Measurements from ENCODE around the gene LRRK1. TPM values are rescaled to one million over a fixed set of nuclear protein-coding genes. Genes with fewer than 3 reads are reported as not detected.
A peak's percentile ranks its signal among the peaks of the same experiment; 100 is the strongest.
"Not testable (repeated sequence)": the region's sequence is repeated elsewhere in the genome, so short reads cannot be mapped to it uniquely, and the experiment has no call there.

The LRRK1 gene
- total RNA-seq, 1 donor from 2014 or later = 4.8 TPM

DNA sequence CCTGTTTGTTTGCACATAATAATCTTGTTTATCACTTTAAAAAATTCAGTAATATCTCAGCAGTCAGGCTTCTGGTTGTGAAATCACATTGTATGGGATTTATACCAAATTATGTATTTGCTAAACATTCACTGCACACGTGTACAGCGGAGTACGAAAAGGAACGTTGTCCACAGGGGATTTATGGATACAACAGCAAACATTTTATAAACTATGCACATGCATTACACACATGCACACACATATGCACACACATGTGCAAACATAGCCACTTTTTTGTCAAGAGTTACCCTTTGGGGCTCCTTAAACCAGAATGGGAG lies 150.5 kb downstream of the LRRK1 start:
- peaks cover 15% of the 10 kb centered on the region for H3K4me1 Mint-ChIP-seq (ENCODE audit: unreplicated experiment)

DNA sequence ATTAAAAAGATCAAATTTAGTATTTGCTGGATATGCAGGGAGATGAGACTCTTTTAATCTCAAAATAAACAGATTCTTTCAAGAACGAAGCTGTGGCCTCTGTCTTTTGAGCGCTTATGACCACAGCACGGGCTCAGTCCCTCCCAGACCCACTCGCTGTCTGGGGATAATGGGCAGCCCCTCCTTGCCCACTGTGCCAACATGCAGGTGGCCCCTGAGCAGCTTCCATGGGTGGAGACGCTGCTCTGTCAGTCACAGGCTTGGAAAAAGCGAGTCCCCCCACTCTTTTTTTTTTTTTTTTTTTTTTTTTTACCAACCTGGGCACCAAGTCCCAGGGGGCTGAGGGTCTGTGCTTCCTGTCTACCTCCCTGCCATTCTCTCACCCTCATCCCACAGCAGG lies 150.9 kb downstream of the LRRK1 start:
- H3K36me3 Mint-ChIP-seq (ENCODE audit: low read depth, unreplicated experiment) = peaks cover 16% of the 10 kb centered on the region
- DNase-seq (ENCODE audit: low spot score) = no peak
- no peak overlapping the region for H3K4me3 Mint-ChIP-seq (ENCODE audit: unreplicated experiment)
- no peaks in the 10 kb centered on the region for H3K9me3 Mint-ChIP-seq (ENCODE audit: unreplicated experiment)
- no peak overlapping the region for H3K27ac Mint-ChIP-seq (ENCODE audit: unreplicated experiment)
- peaks cover 15% of the 10 kb centered on the region for H3K4me1 Mint-ChIP-seq (ENCODE audit: unreplicated experiment)
- H3K27me3 Mint-ChIP-seq (ENCODE audit: unreplicated experiment) = peaks cover 13% of the 10 kb centered on the region
- TF ChIP-seq, protein P1, sequence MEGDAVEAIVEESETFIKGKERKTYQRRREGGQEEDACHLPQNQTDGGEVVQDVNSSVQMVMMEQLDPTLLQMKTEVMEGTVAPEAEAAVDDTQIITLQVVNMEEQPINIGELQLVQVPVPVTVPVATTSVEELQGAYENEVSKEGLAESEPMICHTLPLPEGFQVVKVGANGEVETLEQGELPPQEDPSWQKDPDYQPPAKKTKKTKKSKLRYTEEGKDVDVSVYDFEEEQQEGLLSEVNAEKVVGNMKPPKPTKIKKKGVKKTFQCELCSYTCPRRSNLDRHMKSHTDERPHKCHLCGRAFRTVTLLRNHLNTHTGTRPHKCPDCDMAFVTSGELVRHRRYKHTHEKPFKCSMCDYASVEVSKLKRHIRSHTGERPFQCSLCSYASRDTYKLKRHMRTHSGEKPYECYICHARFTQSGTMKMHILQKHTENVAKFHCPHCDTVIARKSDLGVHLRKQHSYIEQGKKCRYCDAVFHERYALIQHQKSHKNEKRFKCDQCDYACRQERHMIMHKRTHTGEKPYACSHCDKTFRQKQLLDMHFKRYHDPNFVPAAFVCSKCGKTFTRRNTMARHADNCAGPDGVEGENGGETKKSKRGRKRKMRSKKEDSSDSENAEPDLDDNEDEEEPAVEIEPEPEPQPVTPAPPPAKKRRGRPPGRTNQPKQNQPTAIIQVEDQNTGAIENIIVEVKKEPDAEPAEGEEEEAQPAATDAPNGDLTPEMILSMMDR (IDR thresholded peaks at IDR 0.05; ENCODE audit: unreplicated experiment) = no peak

More for the DNA sequence above, 150.5 kb downstream of the LRRK1 start:
- Mint-ChIP-seq H3K27me3 (ENCODE audit: unreplicated experiment) (peaks cover 14% of the 10 kb centered on the region), H3K9me3 (ENCODE audit: unreplicated experiment) (no peaks in the 10 kb centered on the region), H3K4me3 (ENCODE audit: unreplicated experiment) (no peak overlapping the region), H3K27ac (ENCODE audit: unreplicated experiment) (no peak overlapping the region), H3K36me3 (ENCODE audit: low read depth, unreplicated experiment) (peaks cover 16% of the 10 kb centered on the region)
- TF ChIP-seq, protein P1 (IDR thresholded peaks at IDR 0.05; ENCODE audit: unreplicated experiment) = no peak
- DNase-seq (ENCODE audit: low spot score) = no peak

DNA sequence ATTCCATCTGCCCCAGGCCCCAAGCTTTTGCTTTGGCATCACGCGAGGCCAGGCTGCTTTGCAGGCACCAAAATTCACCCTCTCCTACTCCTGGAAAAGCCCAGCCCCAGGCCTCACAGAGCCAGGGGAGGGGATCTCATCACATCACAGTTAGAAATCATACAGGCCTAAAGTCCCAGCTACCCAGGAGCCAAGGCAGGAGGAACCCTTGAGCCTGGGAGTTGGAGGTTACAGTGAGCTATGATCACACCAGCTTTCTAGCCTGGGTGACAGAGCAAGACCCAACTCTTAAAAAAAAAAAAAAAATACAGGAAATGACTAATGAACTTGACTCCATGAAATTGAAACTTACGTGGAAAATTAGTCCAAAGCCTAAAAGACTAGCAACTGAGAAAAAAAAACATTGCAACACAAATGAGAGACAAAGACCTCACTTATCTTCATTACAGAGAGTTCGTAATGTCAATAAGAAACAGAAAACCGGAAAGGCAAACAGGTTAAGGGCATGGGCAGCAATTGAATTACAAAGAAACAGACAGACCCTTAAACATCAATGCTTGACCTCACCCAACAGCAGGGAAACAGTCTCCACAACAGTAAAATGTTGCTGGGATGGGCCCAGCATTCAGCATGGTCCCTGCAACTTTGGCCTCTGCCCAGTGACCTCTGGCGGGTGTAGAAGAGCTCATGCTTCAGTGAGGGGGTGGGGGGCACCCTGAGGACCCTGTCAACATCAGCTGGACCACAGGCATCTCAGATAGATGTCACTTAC lies 151.5 kb downstream of the LRRK1 start:
- Mint-ChIP-seq H3K4me3 (ENCODE audit: unreplicated experiment) (no peak overlapping the region), H3K9me3 (ENCODE audit: unreplicated experiment) (no peaks in the 10 kb centered on the region)

GRCh38 chr15:101071651-101072050 lies 152.5 kb downstream of the LRRK1 start:
- TF ChIP-seq, protein P1 (IDR thresholded peaks at IDR 0.05; ENCODE audit: unreplicated experiment) = no peak
- H3K27ac Mint-ChIP-seq (ENCODE audit: unreplicated experiment) = no peak overlapping the region
- no peak overlapping the region for H3K4me3 Mint-ChIP-seq (ENCODE audit: unreplicated experiment)
- H3K4me1 Mint-ChIP-seq (ENCODE audit: unreplicated experiment) = peaks cover 20% of the 10 kb centered on the region
- H3K9me3 Mint-ChIP-seq (ENCODE audit: unreplicated experiment) = no peaks in the 10 kb centered on the region
- peaks cover 16% of the 10 kb centered on the region for H3K36me3 Mint-ChIP-seq (ENCODE audit: low read depth, unreplicated experiment)
- H3K27me3 Mint-ChIP-seq (ENCODE audit: unreplicated experiment) = peaks cover 11% of the 10 kb centered on the region
- no peak for DNase-seq (ENCODE audit: low spot score)

More for the DNA sequence above, 151.5 kb downstream of the LRRK1 start:
- DNase-seq (ENCODE audit: low spot score) = no peak
- Mint-ChIP-seq H3K4me1 (ENCODE audit: unreplicated experiment) (peaks cover 15% of the 10 kb centered on the region), H3K36me3 (ENCODE audit: low read depth, unreplicated experiment) (peaks cover 16% of the 10 kb centered on the region), H3K27me3 (ENCODE audit: unreplicated experiment) (peaks cover 12% of the 10 kb centered on the region), H3K27ac (ENCODE audit: unreplicated experiment) (peak overlapping the region; percentile 2)
- TF ChIP-seq, protein P1 (IDR thresholded peaks at IDR 0.05; ENCODE audit: unreplicated experiment) = no peak

- H3K27ac Mint-ChIP-seq (ENCODE audit: unreplicated experiment); H3K4me3 Mint-ChIP-seq (ENCODE audit: unreplicated experiment); H3K9me3 Mint-ChIP-seq (ENCODE audit: unreplicated experiment); DNase-seq (ENCODE audit: low spot score): not testable (repeated sequence)
- Mint-ChIP-seq H3K27me3 (ENCODE audit: unreplicated experiment) (peaks cover 11% of the 10 kb centered on the region), H3K4me1 (ENCODE audit: unreplicated experiment) (peaks cover 21% of the 10 kb centered on the region), H3K36me3 (ENCODE audit: low read depth, unreplicated experiment) (peaks cover 15% of the 10 kb centered on the region)
Observed at GRCh38 chr15:101072235-101072634, 153.1 kb downstream of the LRRK1 start.

GRCh38 chr15:101077806-101078668 lies 158.9 kb downstream of the LRRK1 start:
- H3K4me1 Mint-ChIP-seq (ENCODE audit: unreplicated experiment); H3K4me3 Mint-ChIP-seq (ENCODE audit: unreplicated experiment); H3K27ac Mint-ChIP-seq (ENCODE audit: unreplicated experiment); H3K9me3 Mint-ChIP-seq (ENCODE audit: unreplicated experiment); H3K36me3 Mint-ChIP-seq (ENCODE audit: low read depth, unreplicated experiment); DNase-seq (ENCODE audit: low spot score); H3K27me3 Mint-ChIP-seq (ENCODE audit: unreplicated experiment): not testable (repeated sequence)

Measured in endothelial cell (in vitro differentiated cells).